Measurements from ENCODE around the gene KRT33B.
"Not testable (repeated sequence)": the region's sequence is repeated elsewhere in the genome, so short reads cannot be mapped to it uniquely, and the experiment has no call there.

KRT33B gene

DNA sequence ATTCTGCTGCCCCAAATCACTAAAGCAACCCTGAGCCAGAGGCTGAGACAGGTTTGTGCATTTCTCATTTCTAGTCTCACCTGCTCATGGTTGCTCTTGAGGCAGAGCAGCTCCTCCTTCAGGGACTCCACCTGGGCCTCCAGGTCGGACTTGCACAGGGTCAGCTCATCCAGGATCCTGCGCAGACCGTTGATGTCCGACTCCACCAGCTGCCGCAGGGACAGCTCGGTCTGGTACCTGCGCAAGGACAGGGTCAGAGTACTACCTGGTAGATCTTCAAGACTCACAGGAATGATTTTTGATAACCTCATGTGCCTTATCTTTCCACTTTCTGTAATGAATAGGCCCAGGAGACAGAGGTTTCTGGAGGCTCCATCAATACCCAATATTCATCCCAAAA, 26.7 kb upstream of the KRT33B start (continued):
- no peak for TF ChIP-seq ZNF48 (tag by site-specific recombination; IDR thresholded peaks at IDR 0.05)
- no peak for TF ChIP-seq ZNF610 (tag by site-specific recombination; IDR thresholded peaks at IDR 0.05; ENCODE audit: borderline replicate concordance)
- no peak for TF ChIP-seq ZNF623 (tag by site-specific recombination; IDR thresholded peaks at IDR 0.05)
- TF ChIP-seq ZNF704 (tag by site-specific recombination; IDR thresholded peaks at IDR 0.05), result no peak
- no peak for TF ChIP-seq ZBTB8A (tag by site-specific recombination; IDR thresholded peaks at IDR 0.05)
- no peak for TF ChIP-seq ZNF624 (tag by site-specific recombination; IDR thresholded peaks at IDR 0.05)
- TF ChIP-seq, protein P1, sequence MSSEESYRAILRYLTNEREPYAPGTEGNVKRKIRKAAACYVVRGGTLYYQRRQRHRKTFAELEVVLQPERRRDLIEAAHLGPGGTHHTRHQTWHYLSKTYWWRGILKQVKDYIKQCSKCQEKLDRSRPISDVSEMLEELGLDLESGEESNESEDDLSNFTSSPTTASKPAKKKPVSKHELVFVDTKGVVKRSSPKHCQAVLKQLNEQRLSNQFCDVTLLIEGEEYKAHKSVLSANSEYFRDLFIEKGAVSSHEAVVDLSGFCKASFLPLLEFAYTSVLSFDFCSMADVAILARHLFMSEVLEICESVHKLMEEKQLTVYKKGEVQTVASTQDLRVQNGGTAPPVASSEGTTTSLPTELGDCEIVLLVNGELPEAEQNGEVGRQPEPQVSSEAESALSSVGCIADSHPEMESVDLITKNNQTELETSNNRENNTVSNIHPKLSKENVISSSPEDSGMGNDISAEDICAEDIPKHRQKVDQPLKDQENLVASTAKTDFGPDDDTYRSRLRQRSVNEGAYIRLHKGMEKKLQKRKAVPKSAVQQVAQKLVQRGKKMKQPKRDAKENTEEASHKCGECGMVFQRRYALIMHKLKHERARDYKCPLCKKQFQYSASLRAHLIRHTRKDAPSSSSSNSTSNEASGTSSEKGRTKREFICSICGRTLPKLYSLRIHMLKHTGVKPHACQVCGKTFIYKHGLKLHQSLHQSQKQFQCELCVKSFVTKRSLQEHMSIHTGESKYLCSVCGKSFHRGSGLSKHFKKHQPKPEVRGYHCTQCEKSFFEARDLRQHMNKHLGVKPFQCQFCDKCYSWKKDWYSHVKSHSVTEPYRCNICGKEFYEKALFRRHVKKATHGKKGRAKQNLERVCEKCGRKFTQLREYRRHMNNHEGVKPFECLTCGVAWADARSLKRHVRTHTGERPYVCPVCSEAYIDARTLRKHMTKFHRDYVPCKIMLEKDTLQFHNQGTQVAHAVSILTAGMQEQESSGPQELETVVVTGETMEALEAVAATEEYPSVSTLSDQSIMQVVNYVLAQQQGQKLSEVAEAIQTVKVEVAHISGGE (tag by site-specific recombination; conservative IDR thresholded peaks at IDR 0.05; ENCODE audit: low read depth), result no peak
- no peak for TF ChIP-seq GLI4 (tag by site-specific recombination; IDR thresholded peaks at IDR 0.05)
- no peak for TF ChIP-seq ZNF302 (tag by site-specific recombination; IDR thresholded peaks at IDR 0.05; ENCODE audit: low read depth)

DNA sequence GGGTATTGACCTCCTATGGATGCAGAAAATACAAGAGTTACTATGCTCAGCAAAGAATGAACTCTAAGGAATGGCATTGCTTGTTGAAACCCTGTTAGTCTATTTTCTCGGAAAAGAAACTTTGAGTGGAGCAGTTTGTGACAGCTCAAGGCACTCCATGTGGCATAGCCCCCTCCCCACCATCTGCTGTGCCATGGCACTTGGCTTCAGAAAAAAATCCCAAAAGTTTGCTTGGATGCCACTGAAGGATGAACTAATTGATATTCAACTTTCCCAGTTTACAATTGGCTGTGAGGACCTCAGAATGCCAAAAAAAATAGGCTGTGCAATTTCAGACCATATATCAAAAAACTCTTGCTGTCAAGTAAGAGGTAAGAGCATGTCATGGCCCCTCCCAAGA, 26.0 kb upstream of the KRT33B start:
- H3K4me1 ChIP-seq (ENCODE audit: control insufficient read depth, insufficient read depth, low read length), result peaks cover 4% of the 10 kb centered on the region; the same call in 1 of the 2 replicates
- no peak overlapping the region for H3K4me3 ChIP-seq (ENCODE audit: low read depth, low read length)
- POLR2A ChIA-PET, result no interaction called here
- H3K36me3 ChIP-seq (ENCODE audit: control insufficient read depth in 2 of 2, insufficient read depth in 1 of 2, low read length in 2 of 2), result no peaks in the 10 kb centered on the region
- H3K9me3 ChIP-seq (ENCODE audit: control insufficient read depth, insufficient read depth, low read depth, low read length), result no peaks in the 10 kb centered on the region
- CTCF ChIA-PET, result interaction anchor here (0.7 kb wide), 1 partner anchor 73 kb away, joined by 3 read pairs; no protein-coding TSS in a partner anchor
- H3K27ac ChIP-seq (ENCODE audit: extremely low read depth, low read depth, low read length), result no peak overlapping the region
- TF ChIP-seq ZNF138 (tag by site-specific recombination; IDR thresholded peaks at IDR 0.05; ENCODE audit: borderline replicate concordance) (no peak), FEZF1 (tag by site-specific recombination; IDR thresholded peaks at IDR 0.05) (no peak), ZNF169 (tag by site-specific recombination; IDR thresholded peaks at IDR 0.05) (no peak), ZNF626 (tag by site-specific recombination; IDR thresholded peaks at IDR 0.05) (no peak), ZNF266 (tag by site-specific recombination; IDR thresholded peaks at IDR 0.05; ENCODE audit: low read depth) (no peak), TSHZ1 (tag by site-specific recombination; IDR thresholded peaks at IDR 0.05; ENCODE audit: borderline replicate concordance) (no peak), ZNF302 (tag by site-specific recombination; IDR thresholded peaks at IDR 0.05; ENCODE audit: low read depth) (no peak), ZNF140 (tag by site-specific recombination; IDR thresholded peaks at IDR 0.05) (no peak), ZNF391 (tag by site-specific recombination; IDR thresholded peaks at IDR 0.05; ENCODE audit: borderline replicate concordance, low read depth) (no peak), GLI2 (tag by site-specific recombination; IDR thresholded peaks at IDR 0.05; ENCODE audit: borderline replicate concordance, low read depth) (no peak)
- TF ChIP-seq, protein P2, sequence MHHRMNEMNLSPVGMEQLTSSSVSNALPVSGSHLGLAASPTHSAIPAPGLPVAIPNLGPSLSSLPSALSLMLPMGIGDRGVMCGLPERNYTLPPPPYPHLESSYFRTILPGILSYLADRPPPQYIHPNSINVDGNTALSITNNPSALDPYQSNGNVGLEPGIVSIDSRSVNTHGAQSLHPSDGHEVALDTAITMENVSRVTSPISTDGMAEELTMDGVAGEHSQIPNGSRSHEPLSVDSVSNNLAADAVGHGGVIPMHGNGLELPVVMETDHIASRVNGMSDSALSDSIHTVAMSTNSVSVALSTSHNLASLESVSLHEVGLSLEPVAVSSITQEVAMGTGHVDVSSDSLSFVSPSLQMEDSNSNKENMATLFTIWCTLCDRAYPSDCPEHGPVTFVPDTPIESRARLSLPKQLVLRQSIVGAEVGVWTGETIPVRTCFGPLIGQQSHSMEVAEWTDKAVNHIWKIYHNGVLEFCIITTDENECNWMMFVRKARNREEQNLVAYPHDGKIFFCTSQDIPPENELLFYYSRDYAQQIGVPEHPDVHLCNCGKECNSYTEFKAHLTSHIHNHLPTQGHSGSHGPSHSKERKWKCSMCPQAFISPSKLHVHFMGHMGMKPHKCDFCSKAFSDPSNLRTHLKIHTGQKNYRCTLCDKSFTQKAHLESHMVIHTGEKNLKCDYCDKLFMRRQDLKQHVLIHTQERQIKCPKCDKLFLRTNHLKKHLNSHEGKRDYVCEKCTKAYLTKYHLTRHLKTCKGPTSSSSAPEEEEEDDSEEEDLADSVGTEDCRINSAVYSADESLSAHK (tag by site-specific recombination; IDR thresholded peaks at IDR 0.05), result no peak
- TF ChIP-seq, protein P3, sequence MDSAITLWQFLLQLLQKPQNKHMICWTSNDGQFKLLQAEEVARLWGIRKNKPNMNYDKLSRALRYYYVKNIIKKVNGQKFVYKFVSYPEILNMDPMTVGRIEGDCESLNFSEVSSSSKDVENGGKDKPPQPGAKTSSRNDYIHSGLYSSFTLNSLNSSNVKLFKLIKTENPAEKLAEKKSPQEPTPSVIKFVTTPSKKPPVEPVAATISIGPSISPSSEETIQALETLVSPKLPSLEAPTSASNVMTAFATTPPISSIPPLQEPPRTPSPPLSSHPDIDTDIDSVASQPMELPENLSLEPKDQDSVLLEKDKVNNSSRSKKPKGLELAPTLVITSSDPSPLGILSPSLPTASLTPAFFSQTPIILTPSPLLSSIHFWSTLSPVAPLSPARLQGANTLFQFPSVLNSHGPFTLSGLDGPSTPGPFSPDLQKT (IDR thresholded peaks at IDR 0.05; ENCODE audit: borderline replicate concordance, low read depth, low read length), result no peak

- CTCF ChIA-PET, result interaction anchor here (0.7 kb wide), 1 partner anchor 73 kb away, joined by 3 read pairs; no protein-coding TSS in a partner anchor
Measured at GRCh38 chr17:41395044-41395443, 25.4 kb upstream of the KRT33B start.

More at GRCh38 chr17:41395044-41395443, 25.4 kb upstream of the KRT33B start:
- H3K36me3 ChIP-seq (ENCODE audit: control insufficient read depth in 2 of 2, insufficient read depth in 1 of 2, low read length in 2 of 2); H3K27ac ChIP-seq (ENCODE audit: extremely low read depth, low read depth, low read length); H3K4me1 ChIP-seq (ENCODE audit: control insufficient read depth, insufficient read depth, low read length); H3K9me3 ChIP-seq (ENCODE audit: control insufficient read depth, insufficient read depth, low read depth, low read length); H3K4me3 ChIP-seq (ENCODE audit: low read depth, low read length); POLR2A ChIA-PET: not testable (repeated sequence)
